Type B pancreatic cell (in vitro differentiated cells): ENCODE measurements around the gene MBD6. TPM values are rescaled to one million over a fixed set of nuclear protein-coding genes. Genes with fewer than 3 reads are reported as not detected.
A peak's percentile ranks its signal among the peaks of the same experiment; 100 is the strongest.

ENCODE experiments used
- DNase-seq: peaks from one replicate; pipeline ENCODE4 v3.0.0; 2021; ENCODE audit warnings: mixed read lengths; ENCODE audit not compliant: unreplicated experiment; ENCODE audit errors: extremely low spot score
- H3K27ac Mint-ChIP-seq: 2 replicates; pipeline ENCODE4 v1.8.0; 2021; ENCODE audit warnings: mild to moderate bottlenecking, mixed read lengths
- H3K27me3 Mint-ChIP-seq: 2 replicates; pipeline ENCODE4 v1.8.0; 2021; ENCODE audit warnings: mixed read lengths
- H3K36me3 Mint-ChIP-seq: 2 replicates; pipeline ENCODE4 v1.8.0; 2021; ENCODE audit warnings: mixed read lengths
- H3K4me1 Mint-ChIP-seq: one replicate; pipeline ENCODE4 v1.8.0; 2021; ENCODE audit warnings: mixed read lengths; ENCODE audit not compliant: unreplicated experiment
- H3K4me3 Mint-ChIP-seq: 2 replicates; pipeline ENCODE4 v1.8.0; 2021; ENCODE audit warnings: mild to moderate bottlenecking, mixed read lengths
- H3K9me3 Mint-ChIP-seq: 2 replicates; pipeline ENCODE4 v1.8.0; 2021; ENCODE audit warnings: mixed read lengths
- total RNA-seq: library from RNA; stranded (reverse); gene quantifications from 2 replicates; pipeline ENCODE4 v1.2.1, GENCODE V29; 2021; ENCODE audit warnings: low replicate concordance
- TF ChIP-seq, protein P1 (sequence below): fragments of 200-600 bp; sonication (generic); conservative IDR thresholded peaks from 2 replicates; pipeline ENCODE4 v1.5.0; 2021; ENCODE audit warnings: antibody characterized with exemption, mild to moderate bottlenecking

Gene MBD6
- total RNA-seq, 1 donor from 2014 or later, result 94.7 TPM

DNA sequence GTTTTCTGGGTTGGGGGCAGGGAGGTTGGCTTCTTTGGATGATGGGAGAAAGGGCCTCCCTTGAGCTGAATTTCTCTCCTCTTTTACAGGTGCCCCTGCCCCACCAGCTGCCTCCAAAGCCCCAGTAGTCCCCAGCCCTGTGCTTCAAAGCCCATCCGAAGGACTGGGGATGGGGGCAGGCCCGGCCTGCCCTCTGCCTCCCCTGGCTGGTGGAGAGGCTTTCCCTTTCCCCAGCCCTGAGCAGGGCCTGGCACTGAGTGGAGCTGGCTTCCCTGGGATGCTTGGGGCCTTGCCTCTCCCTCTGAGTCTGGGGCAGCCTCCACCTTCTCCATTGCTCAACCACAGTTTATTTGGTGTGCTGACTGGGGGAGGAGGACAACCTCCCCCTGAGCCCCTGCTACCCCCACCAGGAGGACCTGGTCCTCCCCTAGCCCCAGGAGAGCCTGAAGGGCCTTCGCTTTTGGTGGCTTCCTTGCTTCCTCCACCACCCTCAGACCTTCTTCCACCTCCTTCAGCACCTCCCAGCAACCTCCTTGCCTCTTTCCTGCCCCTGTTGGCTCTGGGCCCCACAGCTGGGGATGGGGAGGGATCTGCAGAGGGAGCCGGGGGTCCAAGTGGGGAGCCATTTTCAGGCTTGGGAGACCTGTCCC lies 4.0 kb downstream of the MBD6 start:
- Mint-ChIP-seq H3K27ac (no peak overlapping the region), H3K27me3 (no peaks in the 10 kb centered on the region), H3K4me1 (peaks cover 36% of the 10 kb centered on the region), H3K36me3 (peaks cover 12% of the 10 kb centered on the region), H3K9me3 (no peaks in the 10 kb centered on the region), H3K4me3 (no peak overlapping the region)
- TF ChIP-seq, protein P1, sequence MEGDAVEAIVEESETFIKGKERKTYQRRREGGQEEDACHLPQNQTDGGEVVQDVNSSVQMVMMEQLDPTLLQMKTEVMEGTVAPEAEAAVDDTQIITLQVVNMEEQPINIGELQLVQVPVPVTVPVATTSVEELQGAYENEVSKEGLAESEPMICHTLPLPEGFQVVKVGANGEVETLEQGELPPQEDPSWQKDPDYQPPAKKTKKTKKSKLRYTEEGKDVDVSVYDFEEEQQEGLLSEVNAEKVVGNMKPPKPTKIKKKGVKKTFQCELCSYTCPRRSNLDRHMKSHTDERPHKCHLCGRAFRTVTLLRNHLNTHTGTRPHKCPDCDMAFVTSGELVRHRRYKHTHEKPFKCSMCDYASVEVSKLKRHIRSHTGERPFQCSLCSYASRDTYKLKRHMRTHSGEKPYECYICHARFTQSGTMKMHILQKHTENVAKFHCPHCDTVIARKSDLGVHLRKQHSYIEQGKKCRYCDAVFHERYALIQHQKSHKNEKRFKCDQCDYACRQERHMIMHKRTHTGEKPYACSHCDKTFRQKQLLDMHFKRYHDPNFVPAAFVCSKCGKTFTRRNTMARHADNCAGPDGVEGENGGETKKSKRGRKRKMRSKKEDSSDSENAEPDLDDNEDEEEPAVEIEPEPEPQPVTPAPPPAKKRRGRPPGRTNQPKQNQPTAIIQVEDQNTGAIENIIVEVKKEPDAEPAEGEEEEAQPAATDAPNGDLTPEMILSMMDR, result no peak
- DNase-seq, result no peak

DNA sequence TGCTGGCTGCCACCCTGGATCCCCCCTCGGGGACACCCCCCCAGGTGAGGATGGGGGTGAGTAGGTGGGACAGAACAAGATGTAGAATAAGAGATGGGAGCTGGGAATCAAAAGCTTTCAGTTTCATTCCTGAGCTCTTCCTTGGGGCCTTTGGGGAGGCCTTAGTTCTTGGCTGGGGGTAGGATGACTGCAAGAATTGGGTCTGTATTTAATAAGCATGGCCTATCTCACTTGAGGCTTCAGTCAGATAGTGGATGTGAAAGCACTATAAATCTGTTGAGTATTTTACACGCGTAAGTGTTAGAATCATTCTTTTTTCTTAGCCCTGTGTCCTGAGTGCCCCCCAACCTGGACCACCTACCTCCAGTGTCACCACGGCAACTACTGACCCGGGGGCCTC lies 4.6 kb downstream of the MBD6 start:
- H3K9me3 Mint-ChIP-seq, result no peaks in the 10 kb centered on the region
- no peak overlapping the region for H3K27ac Mint-ChIP-seq
- peaks cover 30% of the 10 kb centered on the region for H3K4me1 Mint-ChIP-seq
- H3K27me3 Mint-ChIP-seq, result no peaks in the 10 kb centered on the region
- TF ChIP-seq, protein P1, result no peak
- DNase-seq, result no peak
- H3K4me3 Mint-ChIP-seq, result no peak overlapping the region
- H3K36me3 Mint-ChIP-seq, result peaks cover 12% of the 10 kb centered on the region

DNA sequence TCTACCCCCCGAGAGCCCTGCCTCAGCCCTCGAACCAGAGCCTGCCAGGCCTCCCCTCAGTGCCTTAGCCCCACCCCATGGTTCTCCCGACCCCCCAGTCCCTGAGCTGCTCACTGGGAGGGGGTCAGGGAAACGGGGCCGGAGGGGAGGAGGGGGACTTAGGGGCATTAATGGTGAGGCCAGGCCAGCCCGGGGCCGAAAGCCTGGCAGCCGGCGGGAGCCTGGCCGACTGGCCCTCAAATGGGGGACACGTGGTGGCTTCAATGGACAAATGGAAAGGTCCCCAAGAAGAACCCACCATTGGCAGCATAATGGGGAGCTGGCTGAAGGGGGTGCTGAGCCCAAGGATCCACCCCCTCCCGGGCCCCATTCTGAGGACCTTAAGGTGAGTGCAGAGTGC lies 5.6 kb downstream of the MBD6 start:
- no peaks in the 10 kb centered on the region for H3K9me3 Mint-ChIP-seq
- no peak overlapping the region for H3K27ac Mint-ChIP-seq
- no peak for DNase-seq
- H3K36me3 Mint-ChIP-seq, result peaks cover 19% of the 10 kb centered on the region
- H3K4me1 Mint-ChIP-seq, result peaks cover 29% of the 10 kb centered on the region
- H3K27me3 Mint-ChIP-seq, result no peaks in the 10 kb centered on the region
- H3K4me3 Mint-ChIP-seq, result no peak overlapping the region
- TF ChIP-seq, protein P1, result no peak

DNA sequence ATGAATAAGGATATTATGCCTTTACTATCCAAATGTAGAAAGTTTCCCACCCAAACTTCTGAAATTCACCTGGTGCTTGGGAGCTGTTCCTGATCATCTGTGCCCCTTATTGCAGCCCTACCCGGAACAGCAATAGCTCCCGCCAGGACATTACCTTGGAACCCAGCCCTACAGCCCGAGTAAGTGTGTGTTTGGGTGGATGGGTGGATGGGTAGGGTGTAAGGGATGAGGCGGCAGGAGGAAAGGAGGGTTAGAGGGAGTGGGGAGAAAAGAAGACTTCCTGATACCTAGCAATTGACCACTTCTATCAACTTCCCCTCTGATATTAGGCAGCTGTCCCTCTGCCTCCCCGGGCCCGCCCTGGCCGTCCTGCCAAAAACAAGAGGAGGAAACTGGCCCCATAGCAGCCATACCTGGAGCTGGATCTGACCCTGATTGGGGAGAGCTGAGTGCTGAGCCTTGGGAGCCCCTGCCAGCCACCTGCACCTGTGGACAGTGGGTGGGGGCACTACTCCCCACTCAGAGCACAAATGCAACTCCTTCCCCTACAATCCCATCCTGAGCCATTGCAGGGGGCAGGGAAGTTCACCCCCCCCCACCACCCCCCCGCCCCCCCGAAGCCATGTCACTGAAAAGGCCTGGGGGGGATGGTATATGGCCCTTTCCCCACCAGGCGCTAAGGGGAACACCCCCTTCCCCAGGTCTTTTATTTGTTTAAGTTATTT lies 6.4 kb downstream of the MBD6 start:
- H3K27ac Mint-ChIP-seq, result peak overlapping the region; percentile 77
- no peaks in the 10 kb centered on the region for H3K9me3 Mint-ChIP-seq

DNA sequence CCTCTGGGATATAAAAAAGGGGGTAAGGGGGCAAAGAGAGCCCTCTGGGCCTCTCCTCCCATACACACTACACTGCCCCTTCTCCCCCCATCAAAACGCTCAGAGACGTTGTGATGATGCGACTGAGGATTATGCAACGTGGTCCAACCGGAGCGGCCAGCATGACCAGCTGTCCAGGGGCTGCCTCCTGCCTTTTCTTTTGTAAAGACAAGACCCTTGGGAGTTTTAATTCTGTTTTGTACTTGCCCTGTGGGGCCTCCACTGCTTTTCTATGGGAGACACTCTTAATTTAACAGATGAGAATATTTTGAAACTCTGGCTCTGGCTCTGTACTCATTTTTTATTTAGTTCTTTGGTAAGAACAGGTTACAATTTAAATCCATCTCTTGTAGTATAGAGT lies 7.2 kb downstream of the MBD6 start:
- H3K27ac Mint-ChIP-seq, result peak overlapping the region; percentile 77
- TF ChIP-seq, protein P1, result no peak
- H3K4me1 Mint-ChIP-seq, result peaks cover 15% of the 10 kb centered on the region
- DNase-seq, result no peak
- H3K9me3 Mint-ChIP-seq, result no peaks in the 10 kb centered on the region
- peak overlapping the region; percentile 33 for H3K4me3 Mint-ChIP-seq
- no peaks in the 10 kb centered on the region for H3K27me3 Mint-ChIP-seq
- peaks cover 20% of the 10 kb centered on the region for H3K36me3 Mint-ChIP-seq

More for the DNA sequence above, 6.4 kb downstream of the MBD6 start:
- DNase-seq, result no peak
- Mint-ChIP-seq H3K4me3 (no peak overlapping the region), H3K36me3 (peaks cover 19% of the 10 kb centered on the region), H3K4me1 (peaks cover 22% of the 10 kb centered on the region), H3K27me3 (no peaks in the 10 kb centered on the region)
- TF ChIP-seq, protein P1, result no peak
